GM12873 (cell line): ENCODE measurements around the gene OCRL.
A peak's percentile ranks its signal among the peaks of the same experiment; 100 is the strongest.

Experiments used
- CTCF ChIP-seq: IDR thresholded peaks from 2 replicates; pipeline ENCODE4 v1.5.1; 2012; ENCODE audit warnings: low read depth, mild to moderate bottlenecking, moderate library complexity, low read length, control low read depth; ENCODE audit not compliant: insufficient read depth; ENCODE audit errors: missing control alignments

The OCRL gene

GRCh38 chrX:129540068-129540653 is at the start of gene OCRL:
Gene OCRL, plus strand, starts transcription at chrX:129540259. Its CDS starts 181 bp downstream, at chrX:129540440.
- TF ChIP-seq CTCF: peak; percentile 72

GRCh38 chrX:129490330-129490729 is 49.7 kb upstream of the OCRL start:
- no peak for TF ChIP-seq CTCF

GRCh38 chrX:129493643-129494042 is 46.4 kb upstream of the OCRL start:
- TF ChIP-seq CTCF: no peak

GRCh38 chrX:129494887-129495286 is 45.2 kb upstream of the OCRL start:
- TF ChIP-seq CTCF: no peak

- no peak for TF ChIP-seq CTCF
Observed at GRCh38 chrX:129495900-129496299, 44.2 kb upstream of the OCRL start.

GRCh38 chrX:129496625-129497024 is 43.4 kb upstream of the OCRL start:
- no peak for TF ChIP-seq CTCF

- no peak for TF ChIP-seq CTCF
Observed at GRCh38 chrX:129497146-129497843, 42.8 kb upstream of the OCRL start.
